IMR-90 (cell line): ENCODE data around the gene CACNA1G. TPM values are rescaled to one million over a fixed set of nuclear protein-coding genes. Genes with fewer than 3 reads are reported as not detected.

Experiments
- ATAC-seq: fragments of 200-7000 bp; cut with Tn5 transposase; 2 replicates; pipeline ENCODE4 v1.9.1; 2020; ENCODE audit warnings: low read depth, mild to moderate bottlenecking, moderate library complexity
- BruUV-seq: library from RNA; stranded (reverse); fragments of 400-500 nt; replicated peaks from 2 replicates; lab custom pipeline; 2021; lab: Mats Ljungman, UMichigan
- CTCF ChIA-PET: fragments of 300-600 bp; formaldehyde crosslinking; extraction: SDS; loops from one replicate; lab custom pipeline; 2021; ENCODE audit warnings: antibody characterized with exemption; lab: Yijun Ruan, JAX
- POLR2A ChIA-PET: fragments of 300-600 bp; sonication (Branson Sonifier 250); formaldehyde crosslinking; loops from one replicate; lab custom pipeline; 2022; ENCODE audit warnings: antibody characterized with exemption; ENCODE audit not compliant: unreplicated experiment; lab: Charles Lee
- DNase-seq: peaks from one replicate; pipeline ENCODE4 v3.0.0; 2013
- H2AFZ ChIP-seq: replicated peaks from 2 replicates; pipeline ENCODE3; 2013; ENCODE audit warnings: low read length, mild to moderate bottlenecking; ENCODE audit not compliant: poor library complexity
- H2AK5ac ChIP-seq: 2 replicates; pipeline ENCODE4 v1.6.1; 2013; ENCODE audit warnings: low read depth, low read length, inconsistent platforms
- H2AK9ac ChIP-seq: replicated peaks from 2 replicates; pipeline ENCODE3; 2013; ENCODE audit warnings: mild to moderate bottlenecking, low read depth, low read length, moderate library complexity; ENCODE audit not compliant: poor library complexity
- H2BK120ac ChIP-seq: 2 replicates; pipeline ENCODE4 v1.6.1; 2013; ENCODE audit warnings: low read depth, low read length, inconsistent platforms
- H2BK15ac ChIP-seq: 3 replicates; pipeline ENCODE4 v1.6.1; 2013; ENCODE audit warnings: low read depth, low read length, inconsistent platforms
- H2BK20ac ChIP-seq: 2 replicates; pipeline ENCODE4 v1.6.1; 2013; ENCODE audit warnings: low read depth, mild to moderate bottlenecking, inconsistent platforms, low read length, moderate library complexity
- H2BK5ac ChIP-seq: 2 replicates; pipeline ENCODE4 v1.6.1; 2013; ENCODE audit warnings: mild to moderate bottlenecking, low read depth, low read length, inconsistent platforms; ENCODE audit not compliant: poor library complexity, severe bottlenecking
- H3K14ac ChIP-seq: replicated peaks from 2 replicates; pipeline ENCODE4 v1.6.1; 2013; ENCODE audit warnings: low read depth, low read length, inconsistent platforms
- H3K18ac ChIP-seq: 2 replicates; pipeline ENCODE4 v1.6.1; 2013; ENCODE audit warnings: low read depth, low read length, control low read depth
- H3K23ac ChIP-seq: 2 replicates; pipeline ENCODE4 v1.6.1; 2013; ENCODE audit warnings: low read depth, low read length, inconsistent platforms
- H3K27ac ChIP-seq: 2 replicates; pipeline ENCODE4 v1.5.1; 2013; ENCODE audit warnings: mild to moderate bottlenecking, control low read depth, low read length; ENCODE audit not compliant: insufficient read depth
- H3K27me3 ChIP-seq: 2 replicates; pipeline ENCODE4 v1.6.1; 2013; ENCODE audit warnings: low read length; ENCODE audit not compliant: control insufficient read depth, insufficient read depth
- H3K36me3 ChIP-seq: 2 replicates; pipeline ENCODE4 v1.6.1; 2013; ENCODE audit warnings: low read length, mixed read lengths; ENCODE audit not compliant: control insufficient read depth, insufficient read depth
- H3K4ac ChIP-seq: 2 replicates; pipeline ENCODE4 v1.6.1; 2013; ENCODE audit warnings: low read depth, low read length, inconsistent platforms
- H3K4me1 ChIP-seq: 2 replicates; pipeline ENCODE4 v1.6.1; 2013; ENCODE audit warnings: low read length, mixed read lengths; ENCODE audit not compliant: control insufficient read depth, insufficient read depth
- H3K4me2 ChIP-seq: 2 replicates; pipeline ENCODE4 v1.6.1; 2013; ENCODE audit warnings: low read depth, mild to moderate bottlenecking, control low read depth, low read length, moderate library complexity
- H3K4me3 ChIP-seq: 2 replicates; pipeline ENCODE4 v1.5.1; 2013; ENCODE audit warnings: low read depth, mild to moderate bottlenecking, control low read depth, low read length, moderate library complexity; ENCODE audit not compliant: insufficient read depth
- H3K56ac ChIP-seq: 2 replicates; pipeline ENCODE4 v1.6.1; 2013; ENCODE audit warnings: low read length, inconsistent platforms; ENCODE audit not compliant: insufficient read depth; ENCODE audit errors: extremely low read depth
- H3K79me1 ChIP-seq, 2 experiments: 2 replicates each; pipeline ENCODE4 v1.6.1; 2013; ENCODE audit warnings: low read length in 2 of 2, inconsistent platforms in 1 of 2, low read depth in 1 of 2
- H3K9ac ChIP-seq: 2 replicates; pipeline ENCODE4 v1.6.1; 2013; ENCODE audit warnings: low read depth, low read length, control low read depth
- H3K9me1 ChIP-seq: 2 replicates; pipeline ENCODE4 v1.6.1; 2013; ENCODE audit warnings: low read length, inconsistent platforms; ENCODE audit not compliant: insufficient read depth
- H3K9me3 ChIP-seq: 2 replicates; pipeline ENCODE4 v1.6.1; 2013; ENCODE audit warnings: low read length; ENCODE audit not compliant: control insufficient read depth, insufficient read depth
- H4K20me1 ChIP-seq: 2 replicates; pipeline ENCODE4 v1.6.1; 2013; ENCODE audit warnings: low read length, inconsistent platforms; ENCODE audit not compliant: insufficient read depth
- H4K5ac ChIP-seq: 2 replicates; pipeline ENCODE4 v1.6.1; 2013; ENCODE audit warnings: mild to moderate bottlenecking, low read depth, low read length, control low read depth
- H4K8ac ChIP-seq, 2 experiments: 2 replicates each; pipeline ENCODE4 v1.6.1; 2013; ENCODE audit warnings: low read depth in 2 of 2, low read length in 2 of 2, control low read depth in 1 of 2, inconsistent platforms in 1 of 2
- H4K91ac ChIP-seq: 2 replicates; pipeline ENCODE4 v1.6.1; 2013; ENCODE audit warnings: low read depth, low read length, inconsistent platforms; ENCODE audit not compliant: insufficient read depth
- CHD1 ChIP-seq: IDR thresholded peaks from 2 replicates; pipeline ENCODE4 v1.6.1; 2012; ENCODE audit warnings: low read depth, low read length, improper control_type of control experiment
- CTCF ChIP-seq: conservative IDR thresholded peaks from 2 replicates; pipeline ENCODE4 v1.5.1; 2012; ENCODE audit warnings: mild to moderate bottlenecking, low read depth, low read length, improper control_type of control experiment
- FOS ChIP-seq: fragments of 150-350 bp; IDR thresholded peaks from 2 replicates; pipeline ENCODE4 v1.6.1; 2016; ENCODE audit warnings: low read depth, low read length
- MAFK ChIP-seq: IDR thresholded peaks from 2 replicates; pipeline ENCODE4 v1.6.1; 2012; ENCODE audit warnings: low read depth, low read length, improper control_type of control experiment
- MAZ ChIP-seq: IDR thresholded peaks from 2 replicates; pipeline ENCODE4 v1.6.1; 2012; ENCODE audit warnings: low read depth, mild to moderate bottlenecking, low read length, improper control_type of control experiment, moderate library complexity, borderline replicate concordance
- NFE2L2 ChIP-seq: fragments of 150-350 bp; IDR thresholded peaks from 2 replicates; pipeline ENCODE4 v1.6.1; 2016; ENCODE audit warnings: low read depth, mild to moderate bottlenecking, low read length
- POLR2A ChIP-seq: IDR thresholded peaks from 2 replicates; pipeline ENCODE4 v1.6.1; 2012; ENCODE audit warnings: mild to moderate bottlenecking, low read depth, low read length
- RAD21 ChIP-seq: IDR thresholded peaks from 2 replicates; pipeline ENCODE4 v1.6.1; 2012; ENCODE audit warnings: low read length, improper control_type of control experiment
- RCOR1 ChIP-seq: IDR thresholded peaks from 2 replicates; pipeline ENCODE4 v1.6.1; 2012; ENCODE audit warnings: mild to moderate bottlenecking, low read length, improper control_type of control experiment; ENCODE audit not compliant: insufficient replicate concordance
- RFX5 ChIP-seq: IDR thresholded peaks from 2 replicates; pipeline ENCODE4 v1.8.0; 2012; ENCODE audit warnings: low read depth, mild to moderate bottlenecking, low read length, moderate library complexity
- SMC3 ChIP-seq: fragments of 150-350 bp; IDR thresholded peaks from 2 replicates; pipeline ENCODE4 v1.6.1; 2016; ENCODE audit warnings: low read depth, mild to moderate bottlenecking, antibody characterized with exemption, low read length, moderate library complexity
- WGBS, 2 experiments: methylation state at CpG; one replicate each; pipeline versions ENCODE4 v1.1.5 to v1.1.7; 2013; ENCODE audit warnings: missing lambda C conversion rate in 2 of 2; ENCODE audit not compliant: insufficient read length in 1 of 2; ENCODE audit errors: extremely low coverage in 2 of 2; 5-methylcytosine and 5-hydroxymethylcytosine counted together
- dilution Hi-C: fragments of 300-500 bp; cut with HindIII; formaldehyde crosslinking; loops from one replicate; pipeline ENCODE4 v1.14.3; 2018; ENCODE audit warnings: low sequenced_read_pairs; ENCODE audit not compliant: unreplicated experiment
- in situ Hi-C: fragments of 300-500 bp; cut with MboI; formaldehyde crosslinking; loops from 3 replicates; pipeline ENCODE4 v1.14.3; 2019; ENCODE audit warnings: low sequenced_read_pairs, inconsistent platforms, mixed read lengths
- intact Hi-C: fragments of 100-400 bp; cut with micrococcal nuclease; formaldehyde crosslinking; loops from 2 replicates; pipeline ENCODE4 v1.10.0; 2022
- polyA plus RNA-seq, 3 experiments: library from polyadenylated mRNA; depleted of rRNA; stranded (reverse); fragments of >200 nt; gene quantifications; 2 replicates each; pipeline ENCODE4 v1.2.3, GENCODE V29; 2012; ENCODE audit warnings: low replicate concordance in 1 of 3
- total RNA-seq: library from RNA; depleted of rRNA; stranded (reverse); fragments of >200 nt; gene quantifications from 2 replicates; pipeline ENCODE4 v1.2.3, GENCODE V29; 2012

CACNA1G gene
- total and polyA plus RNA-seq, 2 of the 4 experiments (the other 2 are of a cell fraction) = under 0.01 to 0.03 TPM

- H4K20me1 ChIP-seq = no peaks in the 10 kb centered on the region
- H3K4me3 ChIP-seq = no peak overlapping the region
- dilution Hi-C loops = no loop called here
- H2BK5ac ChIP-seq = no peak overlapping the region
- intact Hi-C loops = no loop called here
- H4K8ac ChIP-seq = no peak overlapping the region
- DNase-seq (peak; percentile 29), ATAC-seq (no peak)
- no peak overlapping the region for H2BK120ac ChIP-seq
- H4K91ac ChIP-seq = no peak overlapping the region
- no peak for TF ChIP-seq RCOR1
- no peak for TF ChIP-seq MAZ
- no peak for TF ChIP-seq FOS
- TF ChIP-seq MAFK = no peak
- no peak for TF ChIP-seq RFX5
- TF ChIP-seq CHD1 = no peak
- TF ChIP-seq SMC3 = no peak
- no peak for TF ChIP-seq CTCF
- TF ChIP-seq POLR2A = no peak
- TF ChIP-seq NFE2L2 = no peak
- TF ChIP-seq RAD21 = no peak
- no peaks in the 10 kb centered on the region for H3K79me1 ChIP-seq
- H4K5ac ChIP-seq = no peak overlapping the region
- H3K9me1 ChIP-seq = peaks cover 6% of the 10 kb centered on the region; the same call in 1 of the 2 replicates
- no peak overlapping the region for H2AK9ac ChIP-seq
- H3K14ac ChIP-seq = no peak overlapping the region
- CTCF ChIA-PET = no interaction called here
- 100% methylated on average over 2 of the region's 7 CpGs; no CpG with 5 or more reads in 1 of the 2 experiments for WGBS, 2 experiments
- no peak overlapping the region for H3K4ac ChIP-seq
- in situ Hi-C loops = no loop called here
- no peak overlapping the region for H3K9ac ChIP-seq
- peaks cover 6% of the 10 kb centered on the region for H3K4me1 ChIP-seq
- H3K23ac ChIP-seq = no peak overlapping the region
- no peak overlapping the region for H2AK5ac ChIP-seq
- POLR2A ChIA-PET = no interaction called here
- H2BK15ac ChIP-seq = no peak overlapping the region
- BruUV-seq = no TSS peak
- no peak overlapping the region for H3K4me2 ChIP-seq
- no peaks in the 10 kb centered on the region for H3K36me3 ChIP-seq
- no peaks in the 10 kb centered on the region for H3K9me3 ChIP-seq
- no peak overlapping the region for H2AFZ ChIP-seq
- H3K27ac ChIP-seq = no peak overlapping the region
- no peak overlapping the region for H3K18ac ChIP-seq
- no peak overlapping the region for H2BK20ac ChIP-seq
- no peaks in the 10 kb centered on the region; the same call in 1 of the 2 replicates for H3K27me3 ChIP-seq
- no peak overlapping the region for H3K56ac ChIP-seq
These were observed 55.3 kb downstream of the CACNA1G start for GRCh38 chr17:50615828-50616227.
